ENCODE data around the gene NEO1.

The NEO1 gene

DNA sequence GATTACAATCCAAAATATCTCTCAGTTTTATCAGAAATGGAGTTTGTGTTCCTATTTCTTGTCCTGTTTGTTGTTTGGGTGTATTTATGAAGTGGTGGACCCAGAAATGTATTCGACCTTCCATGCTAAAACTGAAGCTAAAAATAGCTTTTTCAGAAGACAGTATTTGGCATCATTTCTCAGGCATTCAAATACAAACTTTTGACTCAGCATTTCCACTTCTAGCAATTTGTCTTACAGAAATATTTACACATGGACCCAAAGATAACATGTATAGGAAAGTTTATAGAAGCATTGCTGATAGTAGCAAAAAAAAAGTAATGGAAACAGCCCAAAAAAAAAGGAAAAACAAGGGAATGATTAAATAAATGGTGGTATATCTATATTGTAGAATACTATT is 160.2 kb downstream of the NEO1 start:
- no peak for DNase-seq

GRCh38 chr15:73221450-73221849 is 169.2 kb downstream of the NEO1 start:
- DNase-seq = peak; percentile 14

GRCh38 chr15:73225358-73226015 is 173.2 kb downstream of the NEO1 start:
- DNase-seq = no peak

DNA sequence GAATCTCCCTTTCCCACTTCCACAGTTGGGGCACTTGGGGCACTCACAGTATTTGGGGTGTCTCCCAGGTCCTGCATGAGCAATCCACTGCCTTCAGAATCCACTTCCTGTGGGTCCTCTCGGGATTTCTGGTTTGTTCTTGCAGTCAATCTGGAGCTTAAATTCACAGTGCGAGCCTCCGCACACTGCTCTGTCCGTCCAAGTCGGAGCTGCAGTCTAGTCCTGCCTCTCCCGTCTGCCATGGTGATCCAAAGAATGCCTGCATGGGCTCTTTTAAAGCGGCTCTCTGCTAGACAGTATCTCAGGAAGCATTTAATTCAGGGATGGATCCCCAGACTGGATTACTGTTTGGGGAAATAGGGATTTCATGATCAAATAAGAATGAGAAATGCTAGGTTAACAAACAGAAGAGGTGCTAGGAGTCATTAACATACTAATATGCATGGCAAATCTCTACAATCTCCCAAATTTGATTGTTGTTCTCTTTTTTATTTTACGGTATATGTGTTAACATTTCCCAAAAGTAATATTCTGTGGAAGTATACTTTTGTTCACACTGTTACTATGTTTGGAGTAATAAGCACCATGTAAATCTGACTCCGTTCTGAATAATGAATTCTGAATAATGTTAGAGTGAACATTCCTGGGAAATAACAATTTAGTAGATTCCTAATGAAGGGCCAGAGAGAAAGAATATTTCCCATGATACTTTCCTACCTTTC is 174.0 kb downstream of the NEO1 start:
- no peak for DNase-seq

GRCh38 chr15:73227433-73228056 is 175.3 kb downstream of the NEO1 start:
- no peak for DNase-seq

- DNase-seq = no peak
Observed at GRCh38 chr15:73228128-73228646, 175.9 kb downstream of the NEO1 start.

DNA sequence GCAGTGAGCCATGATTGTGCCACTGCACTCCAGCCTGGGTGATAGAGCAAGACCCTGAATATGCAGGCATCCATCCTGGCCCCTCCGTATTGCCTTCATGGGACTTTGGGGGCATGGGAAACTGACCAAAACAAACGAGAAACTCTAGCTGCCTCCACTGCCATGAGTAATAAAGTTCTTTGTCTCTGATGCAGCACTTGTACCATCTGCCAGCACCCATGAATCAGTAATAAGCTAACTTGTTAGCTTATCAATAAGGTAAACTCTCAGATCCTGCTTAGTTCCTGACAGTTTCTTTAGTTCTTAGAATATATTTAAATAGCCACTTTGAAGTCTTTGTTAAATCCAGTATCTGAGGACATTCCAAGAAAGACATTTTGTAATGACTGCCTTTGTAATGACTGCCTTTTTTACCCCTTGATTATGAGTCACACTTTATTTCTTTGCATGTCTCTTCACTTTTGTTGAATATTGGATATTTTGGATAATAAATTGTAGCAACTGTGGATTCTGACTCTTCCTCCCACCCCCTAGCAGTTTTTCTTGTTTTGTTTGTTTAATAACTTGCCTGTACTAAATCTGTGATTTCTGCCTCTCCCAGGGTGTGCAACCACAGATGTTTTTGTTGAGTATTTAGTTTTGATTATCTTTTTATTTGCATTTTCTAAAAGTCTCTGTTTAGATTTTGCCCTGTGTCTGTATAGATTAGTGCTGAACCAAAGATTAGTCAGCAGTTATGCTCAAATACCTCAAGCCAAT is 179.6 kb downstream of the NEO1 start:
- DNase-seq = no peak

DNA sequence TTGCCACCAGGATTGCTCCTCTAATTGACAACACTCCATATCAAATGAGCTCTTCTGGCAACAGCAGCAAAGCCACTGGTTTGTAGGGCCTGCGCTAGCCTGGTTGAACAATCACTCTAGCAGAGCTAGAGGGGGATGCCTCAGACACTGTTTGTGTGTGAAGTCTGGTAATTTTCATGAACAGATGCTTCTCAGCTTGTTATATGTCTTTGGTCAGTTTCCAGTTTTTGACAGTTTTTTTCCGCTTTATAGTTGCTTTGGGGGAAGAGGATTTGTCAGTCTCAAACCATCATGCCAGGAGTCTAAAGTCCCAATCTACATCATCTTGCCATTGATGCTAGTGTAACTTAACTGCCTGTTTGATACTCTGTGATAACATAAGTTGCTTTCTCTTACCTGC is 180.5 kb downstream of the NEO1 start:
- no peak for DNase-seq

DNA sequence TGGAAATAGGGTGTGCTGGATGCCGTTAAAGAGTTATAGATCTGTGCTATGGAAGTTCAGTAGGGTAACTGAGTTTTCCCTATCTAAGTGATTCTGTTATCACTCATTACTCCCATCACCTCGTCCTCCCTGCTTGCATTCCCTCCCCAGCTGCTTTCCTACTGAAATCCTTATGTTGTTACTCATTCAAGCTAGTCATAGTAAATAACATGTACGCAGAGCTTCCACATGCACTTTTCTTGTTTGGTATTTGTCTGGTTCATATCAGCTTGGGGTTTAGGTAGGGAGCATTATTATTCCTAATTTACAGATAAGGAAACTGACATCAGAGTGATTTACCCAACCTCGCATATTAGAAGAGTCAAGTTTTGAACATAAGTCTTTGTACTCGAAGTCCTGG is 181.4 kb downstream of the NEO1 start:
- DNase-seq = no peak

GRCh38 chr15:73237910-73238309 is 185.6 kb downstream of the NEO1 start:
- no peak for DNase-seq

GRCh38 chr15:73239564-73240215 is 187.4 kb downstream of the NEO1 start:
- no peak for DNase-seq

DNA sequence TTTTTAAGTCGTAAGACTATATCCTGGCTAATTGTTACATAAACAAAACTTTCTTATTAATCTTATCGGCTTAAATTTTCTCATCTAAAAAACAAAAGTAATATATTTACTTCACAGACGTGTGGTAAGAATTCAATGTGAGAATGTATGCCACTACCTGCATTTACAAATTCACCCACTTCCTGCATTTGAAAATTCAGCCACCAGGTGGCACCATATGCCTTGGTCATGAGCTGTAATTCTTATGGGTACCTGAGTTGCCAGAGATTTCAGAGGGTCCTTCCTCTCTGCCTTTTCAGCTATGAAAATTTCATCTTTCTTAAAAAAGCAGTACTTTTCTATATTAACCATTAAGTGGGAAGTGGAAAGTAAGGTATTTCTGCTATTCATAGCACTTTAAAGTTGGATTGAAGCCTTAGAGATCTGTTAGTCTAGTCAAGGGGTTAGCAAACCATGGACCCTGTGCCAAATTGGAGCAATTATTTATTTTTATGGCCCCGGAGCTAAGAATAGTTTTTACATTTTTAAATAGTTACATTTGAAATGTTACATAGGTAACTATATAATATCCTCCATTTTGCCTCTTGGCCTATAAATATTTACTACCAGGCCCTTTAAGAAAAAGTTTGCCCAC is 188.7 kb downstream of the NEO1 start:
- DNase-seq = peak; percentile 34

DNA sequence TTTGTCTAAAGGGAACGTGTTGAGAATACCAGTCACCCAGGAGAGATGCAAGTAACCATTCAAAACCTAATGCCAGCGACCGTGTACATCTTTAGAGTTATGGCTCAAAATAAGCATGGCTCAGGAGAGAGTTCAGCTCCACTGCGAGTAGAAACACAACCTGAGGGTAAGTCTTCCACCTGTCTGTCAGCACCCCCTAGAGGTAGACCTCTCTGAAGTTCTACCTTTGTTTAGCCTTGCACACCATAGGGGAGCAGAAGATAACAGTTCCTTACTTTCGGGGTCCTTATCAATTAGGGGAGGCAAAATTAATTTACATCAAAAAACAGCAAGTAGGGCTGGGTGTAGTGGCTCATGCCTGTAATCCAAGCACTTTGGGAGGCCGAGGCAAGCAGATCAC is 192.1 kb downstream of the NEO1 start:
- no peak for DNase-seq

DNA sequence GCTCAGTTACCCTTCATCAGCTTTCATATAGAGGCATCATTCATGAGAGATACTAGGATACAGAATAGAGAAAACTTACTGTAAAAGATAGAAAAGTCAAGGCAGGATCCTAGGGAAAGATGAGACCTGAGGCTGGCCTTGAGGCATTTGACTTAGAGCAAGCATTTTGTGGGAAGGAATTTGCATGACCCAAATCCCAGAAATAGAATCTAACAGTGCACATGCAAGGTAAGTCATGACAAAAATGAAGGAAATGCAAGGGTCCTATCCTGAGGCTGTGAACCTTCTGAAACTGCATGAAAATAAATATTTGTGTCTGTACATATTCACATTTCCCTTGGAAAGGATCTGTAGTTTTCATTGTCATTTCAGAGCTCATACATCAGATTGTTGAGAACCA is 194.2 kb downstream of the NEO1 start:
- no peak for DNase-seq

GRCh38 chr15:73246898-73247297 is 194.6 kb downstream of the NEO1 start:
- no peak for DNase-seq

GRCh38 chr15:73247331-73247730 is 195.1 kb downstream of the NEO1 start:
- no peak for DNase-seq

GRCh38 chr15:73249499-73249898 is 197.2 kb downstream of the NEO1 start:
- no peak for DNase-seq

DNA sequence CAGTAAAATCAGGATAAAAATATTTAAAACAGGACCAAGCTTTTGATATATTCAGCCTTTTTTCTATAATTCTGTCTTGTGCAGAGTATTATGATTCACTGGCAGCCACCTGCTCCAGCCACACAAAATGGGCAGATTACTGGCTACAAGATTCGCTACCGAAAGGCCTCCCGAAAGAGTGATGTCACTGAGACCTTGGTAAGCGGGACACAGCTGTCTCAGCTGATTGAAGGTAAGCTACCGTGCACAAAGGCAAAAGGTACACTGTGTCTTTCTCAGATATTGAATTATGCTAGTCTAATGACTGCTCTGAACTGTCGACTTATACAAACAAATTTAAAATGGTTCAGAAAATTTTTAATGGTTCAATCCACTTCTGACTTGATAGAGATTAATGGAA is 202.3 kb downstream of the NEO1 start:
- DNase-seq = no peak

DNA sequence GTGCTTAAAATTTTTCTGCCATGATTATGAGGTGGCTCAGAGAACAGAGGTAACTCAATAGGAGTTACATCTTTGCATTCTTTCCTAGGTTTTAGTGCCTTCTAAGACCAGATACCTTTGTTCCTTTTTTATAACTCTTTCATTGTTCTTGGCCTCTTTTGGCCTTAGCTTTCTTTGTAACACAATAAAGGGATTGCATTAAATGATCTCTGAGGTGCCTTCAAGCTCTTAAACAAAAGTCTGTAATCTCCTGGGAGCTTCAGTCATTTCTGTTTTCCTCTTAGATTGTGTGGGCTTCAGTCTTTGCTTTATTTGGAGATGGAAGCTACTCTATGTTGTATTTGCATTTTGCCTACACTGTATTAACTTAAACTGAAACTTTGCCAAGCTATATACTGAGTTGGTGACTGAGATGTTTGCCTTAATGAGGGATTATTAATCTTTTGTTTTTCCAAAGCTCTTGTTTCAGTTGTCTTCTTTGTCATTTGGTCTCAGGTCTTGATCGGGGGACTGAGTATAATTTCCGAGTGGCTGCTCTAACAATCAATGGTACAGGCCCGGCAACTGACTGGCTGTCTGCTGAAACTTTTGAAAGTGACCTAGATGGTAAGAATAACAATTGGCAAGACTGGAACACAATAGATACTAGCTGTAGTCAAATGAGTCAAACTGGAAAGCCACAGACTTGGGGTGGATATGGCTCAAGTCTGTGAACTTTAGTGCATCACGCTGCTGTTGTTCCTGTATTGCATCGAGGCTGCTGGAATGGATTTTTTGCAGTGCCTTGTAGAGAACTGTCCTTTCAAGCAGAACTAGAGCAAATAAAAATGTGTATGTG is 206.2 kb downstream of the NEO1 start:
- DNase-seq = no peak

DNA sequence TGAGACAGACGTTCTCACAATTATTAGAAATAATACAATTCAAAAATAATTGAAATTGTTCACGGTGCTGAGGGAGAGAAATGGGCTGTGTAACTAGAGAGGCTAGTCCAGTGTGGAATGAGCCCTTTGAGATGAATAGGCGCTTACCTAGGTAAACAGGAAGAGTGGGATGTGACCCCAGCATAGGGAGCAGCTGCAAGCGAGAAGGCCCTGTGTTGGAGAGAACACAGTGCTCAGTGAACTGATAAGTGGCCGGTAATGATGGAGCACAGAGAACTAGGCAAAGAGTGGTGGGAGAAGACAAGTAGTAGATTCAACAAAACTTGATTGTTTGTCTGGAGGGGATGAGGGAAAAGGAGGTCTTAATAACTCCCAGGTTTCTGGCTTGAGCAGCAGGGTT is 212.6 kb downstream of the NEO1 start:
- peak; percentile 13 for DNase-seq

- no peak for DNase-seq
Observed at GRCh38 chr15:73265536-73266153, 213.4 kb downstream of the NEO1 start.
